IMR-90 (cell line): Measurements from ENCODE around the gene CEP295NL. TPM values are rescaled to one million over a fixed set of nuclear protein-coding genes. Genes with fewer than 3 reads are reported as not detected.
A peak's percentile ranks its signal among the peaks of the same experiment; 100 is the strongest.

Experiments
- ATAC-seq: fragments of 200-7000 bp; cut with Tn5 transposase; 2 replicates; pipeline ENCODE4 v1.9.1; 2020; ENCODE audit warnings: low read depth, mild to moderate bottlenecking, moderate library complexity
- BruUV-seq: library from RNA; stranded (reverse); fragments of 400-500 nt; replicated peaks from 2 replicates; lab custom pipeline; 2021; lab: Mats Ljungman, UMichigan
- CTCF ChIA-PET: fragments of 300-600 bp; formaldehyde crosslinking; extraction: SDS; loops from one replicate; lab custom pipeline; 2021; ENCODE audit warnings: antibody characterized with exemption; lab: Yijun Ruan, JAX
- POLR2A ChIA-PET: fragments of 300-600 bp; sonication (Branson Sonifier 250); formaldehyde crosslinking; loops from one replicate; lab custom pipeline; 2022; ENCODE audit warnings: antibody characterized with exemption; ENCODE audit not compliant: unreplicated experiment; lab: Charles Lee
- DNase-seq: peaks from one replicate; pipeline ENCODE4 v3.0.0; 2013
- H2AFZ ChIP-seq: replicated peaks from 2 replicates; pipeline ENCODE3; 2013; ENCODE audit warnings: low read length, mild to moderate bottlenecking; ENCODE audit not compliant: poor library complexity
- H2AK5ac ChIP-seq: 2 replicates; pipeline ENCODE4 v1.6.1; 2013; ENCODE audit warnings: low read depth, low read length, inconsistent platforms
- H2AK9ac ChIP-seq: replicated peaks from 2 replicates; pipeline ENCODE3; 2013; ENCODE audit warnings: mild to moderate bottlenecking, low read depth, low read length, moderate library complexity; ENCODE audit not compliant: poor library complexity
- H2BK120ac ChIP-seq: 2 replicates; pipeline ENCODE4 v1.6.1; 2013; ENCODE audit warnings: low read depth, low read length, inconsistent platforms
- H2BK15ac ChIP-seq: 3 replicates; pipeline ENCODE4 v1.6.1; 2013; ENCODE audit warnings: low read depth, low read length, inconsistent platforms
- H2BK20ac ChIP-seq: 2 replicates; pipeline ENCODE4 v1.6.1; 2013; ENCODE audit warnings: low read depth, mild to moderate bottlenecking, inconsistent platforms, low read length, moderate library complexity
- H2BK5ac ChIP-seq: 2 replicates; pipeline ENCODE4 v1.6.1; 2013; ENCODE audit warnings: mild to moderate bottlenecking, low read depth, low read length, inconsistent platforms; ENCODE audit not compliant: poor library complexity, severe bottlenecking
- H3K14ac ChIP-seq: replicated peaks from 2 replicates; pipeline ENCODE4 v1.6.1; 2013; ENCODE audit warnings: low read depth, low read length, inconsistent platforms
- H3K18ac ChIP-seq: 2 replicates; pipeline ENCODE4 v1.6.1; 2013; ENCODE audit warnings: low read depth, low read length, control low read depth
- H3K23ac ChIP-seq: 2 replicates; pipeline ENCODE4 v1.6.1; 2013; ENCODE audit warnings: low read depth, low read length, inconsistent platforms
- H3K27ac ChIP-seq: 2 replicates; pipeline ENCODE4 v1.5.1; 2013; ENCODE audit warnings: mild to moderate bottlenecking, control low read depth, low read length; ENCODE audit not compliant: insufficient read depth
- H3K27me3 ChIP-seq: 2 replicates; pipeline ENCODE4 v1.6.1; 2013; ENCODE audit warnings: low read length; ENCODE audit not compliant: control insufficient read depth, insufficient read depth
- H3K36me3 ChIP-seq: 2 replicates; pipeline ENCODE4 v1.6.1; 2013; ENCODE audit warnings: low read length, mixed read lengths; ENCODE audit not compliant: control insufficient read depth, insufficient read depth
- H3K4ac ChIP-seq: 2 replicates; pipeline ENCODE4 v1.6.1; 2013; ENCODE audit warnings: low read depth, low read length, inconsistent platforms
- H3K4me1 ChIP-seq: 2 replicates; pipeline ENCODE4 v1.6.1; 2013; ENCODE audit warnings: low read length, mixed read lengths; ENCODE audit not compliant: control insufficient read depth, insufficient read depth
- H3K4me2 ChIP-seq: 2 replicates; pipeline ENCODE4 v1.6.1; 2013; ENCODE audit warnings: low read depth, mild to moderate bottlenecking, control low read depth, low read length, moderate library complexity
- H3K4me3 ChIP-seq: 2 replicates; pipeline ENCODE4 v1.5.1; 2013; ENCODE audit warnings: low read depth, mild to moderate bottlenecking, control low read depth, low read length, moderate library complexity; ENCODE audit not compliant: insufficient read depth
- H3K56ac ChIP-seq: 2 replicates; pipeline ENCODE4 v1.6.1; 2013; ENCODE audit warnings: low read length, inconsistent platforms; ENCODE audit not compliant: insufficient read depth; ENCODE audit errors: extremely low read depth
- H3K79me1 ChIP-seq, 2 experiments: 2 replicates each; pipeline ENCODE4 v1.6.1; 2013; ENCODE audit warnings: low read length in 2 of 2, inconsistent platforms in 1 of 2, low read depth in 1 of 2
- H3K9ac ChIP-seq: 2 replicates; pipeline ENCODE4 v1.6.1; 2013; ENCODE audit warnings: low read depth, low read length, control low read depth
- H3K9me1 ChIP-seq: 2 replicates; pipeline ENCODE4 v1.6.1; 2013; ENCODE audit warnings: low read length, inconsistent platforms; ENCODE audit not compliant: insufficient read depth
- H3K9me3 ChIP-seq: 2 replicates; pipeline ENCODE4 v1.6.1; 2013; ENCODE audit warnings: low read length; ENCODE audit not compliant: control insufficient read depth, insufficient read depth
- H4K20me1 ChIP-seq: 2 replicates; pipeline ENCODE4 v1.6.1; 2013; ENCODE audit warnings: low read length, inconsistent platforms; ENCODE audit not compliant: insufficient read depth
- H4K5ac ChIP-seq: 2 replicates; pipeline ENCODE4 v1.6.1; 2013; ENCODE audit warnings: mild to moderate bottlenecking, low read depth, low read length, control low read depth
- H4K8ac ChIP-seq, 2 experiments: 2 replicates each; pipeline ENCODE4 v1.6.1; 2013; ENCODE audit warnings: low read depth in 2 of 2, low read length in 2 of 2, control low read depth in 1 of 2, inconsistent platforms in 1 of 2
- H4K91ac ChIP-seq: 2 replicates; pipeline ENCODE4 v1.6.1; 2013; ENCODE audit warnings: low read depth, low read length, inconsistent platforms; ENCODE audit not compliant: insufficient read depth
- CEBPB ChIP-seq: IDR thresholded peaks from 2 replicates; pipeline ENCODE4 v1.6.1; 2012; ENCODE audit warnings: low read depth, low read length, improper control_type of control experiment
- CHD1 ChIP-seq: IDR thresholded peaks from 2 replicates; pipeline ENCODE4 v1.6.1; 2012; ENCODE audit warnings: low read depth, low read length, improper control_type of control experiment
- FOS ChIP-seq: fragments of 150-350 bp; IDR thresholded peaks from 2 replicates; pipeline ENCODE4 v1.6.1; 2016; ENCODE audit warnings: low read depth, low read length
- MAFK ChIP-seq: IDR thresholded peaks from 2 replicates; pipeline ENCODE4 v1.6.1; 2012; ENCODE audit warnings: low read depth, low read length, improper control_type of control experiment
- MAZ ChIP-seq: IDR thresholded peaks from 2 replicates; pipeline ENCODE4 v1.6.1; 2012; ENCODE audit warnings: low read depth, mild to moderate bottlenecking, low read length, improper control_type of control experiment, moderate library complexity, borderline replicate concordance
- MXI1 ChIP-seq: IDR thresholded peaks from 2 replicates; pipeline ENCODE4 v1.6.1; 2012; ENCODE audit warnings: low read depth, mild to moderate bottlenecking, low read length, moderate library complexity, borderline replicate concordance
- NFE2L2 ChIP-seq: fragments of 150-350 bp; IDR thresholded peaks from 2 replicates; pipeline ENCODE4 v1.6.1; 2016; ENCODE audit warnings: low read depth, mild to moderate bottlenecking, low read length
- POLR2A ChIP-seq: IDR thresholded peaks from 2 replicates; pipeline ENCODE4 v1.6.1; 2012; ENCODE audit warnings: mild to moderate bottlenecking, low read depth, low read length
- RAD21 ChIP-seq: IDR thresholded peaks from 2 replicates; pipeline ENCODE4 v1.6.1; 2012; ENCODE audit warnings: low read length, improper control_type of control experiment
- RCOR1 ChIP-seq: IDR thresholded peaks from 2 replicates; pipeline ENCODE4 v1.6.1; 2012; ENCODE audit warnings: mild to moderate bottlenecking, low read length, improper control_type of control experiment; ENCODE audit not compliant: insufficient replicate concordance
- RFX5 ChIP-seq: IDR thresholded peaks from 2 replicates; pipeline ENCODE4 v1.8.0; 2012; ENCODE audit warnings: low read depth, mild to moderate bottlenecking, low read length, moderate library complexity
- SMC3 ChIP-seq: fragments of 150-350 bp; IDR thresholded peaks from 2 replicates; pipeline ENCODE4 v1.6.1; 2016; ENCODE audit warnings: low read depth, mild to moderate bottlenecking, antibody characterized with exemption, low read length, moderate library complexity
- WGBS, 2 experiments: methylation state at CpG; one replicate each; pipeline versions ENCODE4 v1.1.5 to v1.1.7; 2013; ENCODE audit warnings: missing lambda C conversion rate in 2 of 2; ENCODE audit not compliant: insufficient read length in 1 of 2; ENCODE audit errors: extremely low coverage in 2 of 2; 5-methylcytosine and 5-hydroxymethylcytosine counted together
- dilution Hi-C: fragments of 300-500 bp; cut with HindIII; formaldehyde crosslinking; loops from one replicate; pipeline ENCODE4 v1.14.3; 2018; ENCODE audit warnings: low sequenced_read_pairs; ENCODE audit not compliant: unreplicated experiment
- in situ Hi-C: fragments of 300-500 bp; cut with MboI; formaldehyde crosslinking; loops from 3 replicates; pipeline ENCODE4 v1.14.3; 2019; ENCODE audit warnings: low sequenced_read_pairs, inconsistent platforms, mixed read lengths
- intact Hi-C: fragments of 100-400 bp; cut with micrococcal nuclease; formaldehyde crosslinking; loops from 2 replicates; pipeline ENCODE4 v1.10.0; 2022
- polyA plus RNA-seq, 3 experiments: library from polyadenylated mRNA; depleted of rRNA; stranded (reverse); fragments of >200 nt; gene quantifications; 2 replicates each; pipeline ENCODE4 v1.2.3, GENCODE V29; 2012; ENCODE audit warnings: low replicate concordance in 1 of 3
- total RNA-seq: library from RNA; depleted of rRNA; stranded (reverse); fragments of >200 nt; gene quantifications from 2 replicates; pipeline ENCODE4 v1.2.3, GENCODE V29; 2012
- TF ChIP-seq, protein P1 (sequence below): conservative IDR thresholded peaks from 2 replicates; pipeline ENCODE4 v1.5.1; 2012; ENCODE audit warnings: mild to moderate bottlenecking, low read depth, low read length, improper control_type of control experiment
- TF ChIP-seq, protein P2 (sequence below): fragments of 150-350 bp; IDR thresholded peaks from 2 replicates; pipeline ENCODE4 v1.6.1; 2016; ENCODE audit warnings: low read depth, mild to moderate bottlenecking, low read length, moderate library complexity, borderline replicate concordance
- TF ChIP-seq, protein P3 (sequence below): fragments of 150-350 bp; IDR thresholded peaks from 2 replicates; pipeline ENCODE4 v1.6.1; 2017; ENCODE audit warnings: mild to moderate bottlenecking, antibody characterized with exemption, low read length, low read depth

CEP295NL gene
- total and polyA plus RNA-seq, 2 of the 4 experiments (the other 2 are of a cell fraction), result 0.31 to 0.72 TPM

GRCh38 chr17:78920528-78920927 is 17.5 kb upstream of the CEP295NL start:
- in situ Hi-C loops, result no loop called here
- Histone ChIP-seq H2AK5ac (no peak overlapping the region; the same call in 1 of the 2 replicates), H3K27me3 (no peaks in the 10 kb centered on the region), H2BK5ac (no peak overlapping the region), H3K18ac (no peak overlapping the region), H3K4ac (no peak overlapping the region), H3K9me1 (peaks cover 46% of the 10 kb centered on the region), H3K79me1 (peaks cover 0 to 77% of the 10 kb centered on the region in 2 experiments; a peak in 3 of 4 replicates), H3K56ac (no peak overlapping the region), H3K9me3 (no peaks in the 10 kb centered on the region), H3K9ac (no peak overlapping the region), H3K14ac (no peak overlapping the region), H2AFZ (no peak overlapping the region), H3K23ac (peak overlapping the region; percentile 20; the same call in 1 of the 2 replicates), H3K36me3 (peaks cover 11% of the 10 kb centered on the region), H2BK120ac (no peak overlapping the region), H4K20me1 (peaks cover 86% of the 10 kb centered on the region), H3K4me1 (peaks cover 43% of the 10 kb centered on the region), H2AK9ac (peak overlapping the region; percentile 73), H2BK20ac (no peak overlapping the region), H3K27ac (no peak overlapping the region), H2BK15ac (no peak overlapping the region), H4K91ac (no peak overlapping the region), H3K4me2 (peak overlapping the region; percentile 13; the same call in 1 of the 2 replicates), H3K4me3 (no peak overlapping the region), H4K5ac (no peak overlapping the region), H4K8ac (no peak overlapping the region)
- BruUV-seq, result no TSS peak
- POLR2A ChIA-PET, result no interaction called here
- DNase-seq, result no peak
- CTCF ChIA-PET, result no interaction called here
- intact Hi-C loops, result no loop called here
- ATAC-seq, result no peak
- TF ChIP-seq RAD21 (no peak), RCOR1 (no peak), SMC3 (no peak), MAZ (no peak), NFE2L2 (no peak), CEBPB (no peak), MAFK (no peak), CHD1 (no peak), FOS (no peak), RFX5 (no peak), POLR2A (no peak), MXI1 (no peak)
- TF ChIP-seq, protein P1, sequence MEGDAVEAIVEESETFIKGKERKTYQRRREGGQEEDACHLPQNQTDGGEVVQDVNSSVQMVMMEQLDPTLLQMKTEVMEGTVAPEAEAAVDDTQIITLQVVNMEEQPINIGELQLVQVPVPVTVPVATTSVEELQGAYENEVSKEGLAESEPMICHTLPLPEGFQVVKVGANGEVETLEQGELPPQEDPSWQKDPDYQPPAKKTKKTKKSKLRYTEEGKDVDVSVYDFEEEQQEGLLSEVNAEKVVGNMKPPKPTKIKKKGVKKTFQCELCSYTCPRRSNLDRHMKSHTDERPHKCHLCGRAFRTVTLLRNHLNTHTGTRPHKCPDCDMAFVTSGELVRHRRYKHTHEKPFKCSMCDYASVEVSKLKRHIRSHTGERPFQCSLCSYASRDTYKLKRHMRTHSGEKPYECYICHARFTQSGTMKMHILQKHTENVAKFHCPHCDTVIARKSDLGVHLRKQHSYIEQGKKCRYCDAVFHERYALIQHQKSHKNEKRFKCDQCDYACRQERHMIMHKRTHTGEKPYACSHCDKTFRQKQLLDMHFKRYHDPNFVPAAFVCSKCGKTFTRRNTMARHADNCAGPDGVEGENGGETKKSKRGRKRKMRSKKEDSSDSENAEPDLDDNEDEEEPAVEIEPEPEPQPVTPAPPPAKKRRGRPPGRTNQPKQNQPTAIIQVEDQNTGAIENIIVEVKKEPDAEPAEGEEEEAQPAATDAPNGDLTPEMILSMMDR, result no peak
- TF ChIP-seq, protein P2, sequence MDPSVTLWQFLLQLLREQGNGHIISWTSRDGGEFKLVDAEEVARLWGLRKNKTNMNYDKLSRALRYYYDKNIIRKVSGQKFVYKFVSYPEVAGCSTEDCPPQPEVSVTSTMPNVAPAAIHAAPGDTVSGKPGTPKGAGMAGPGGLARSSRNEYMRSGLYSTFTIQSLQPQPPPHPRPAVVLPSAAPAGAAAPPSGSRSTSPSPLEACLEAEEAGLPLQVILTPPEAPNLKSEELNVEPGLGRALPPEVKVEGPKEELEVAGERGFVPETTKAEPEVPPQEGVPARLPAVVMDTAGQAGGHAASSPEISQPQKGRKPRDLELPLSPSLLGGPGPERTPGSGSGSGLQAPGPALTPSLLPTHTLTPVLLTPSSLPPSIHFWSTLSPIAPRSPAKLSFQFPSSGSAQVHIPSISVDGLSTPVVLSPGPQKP, result no peak
- TF ChIP-seq, protein P3, sequence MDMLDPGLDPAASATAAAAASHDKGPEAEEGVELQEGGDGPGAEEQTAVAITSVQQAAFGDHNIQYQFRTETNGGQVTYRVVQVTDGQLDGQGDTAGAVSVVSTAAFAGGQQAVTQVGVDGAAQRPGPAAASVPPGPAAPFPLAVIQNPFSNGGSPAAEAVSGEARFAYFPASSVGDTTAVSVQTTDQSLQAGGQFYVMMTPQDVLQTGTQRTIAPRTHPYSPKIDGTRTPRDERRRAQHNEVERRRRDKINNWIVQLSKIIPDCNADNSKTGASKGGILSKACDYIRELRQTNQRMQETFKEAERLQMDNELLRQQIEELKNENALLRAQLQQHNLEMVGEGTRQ, result no peak
- 63% methylated on average over 1 of the region's 8 CpGs; no CpG with 5 or more reads in 1 of the 2 experiments for WGBS, 2 experiments
- dilution Hi-C loops, result no loop called here
